Breast epithelium (tissue), 4 donors: ENCODE results near the gene MAD2L2. TPM values are rescaled to one million over a fixed set of nuclear protein-coding genes. Genes with fewer than 3 reads are reported as not detected.

Experiments
- DNase-seq, 2 donors: peaks; one replicate each; pipeline ENCODE4 v3.0.0-alpha.2; 2019; ENCODE audit warnings: low spot score in 2 of 2
- H3K27ac ChIP-seq, 2 donors: fragments of 200-600 bp; sonication (generic) in 1 of 2; one replicate each; pipeline ENCODE4 v1.5.1; 2016 to 2019; ENCODE audit warnings: mild to moderate bottlenecking in 1 of 2
- H3K27me3 ChIP-seq, 2 donors: fragments of 200-600 bp; sonication (generic) in 1 of 2; one replicate each; pipeline versions ENCODE4 v1.5.1 to v1.6.0; 2017 to 2019; ENCODE audit warnings: control low read depth in 1 of 2, mild to moderate bottlenecking in 1 of 2
- H3K36me3 ChIP-seq: fragments of 200-600 bp; one replicate; pipeline ENCODE4 v1.5.1; 2019
- H3K4me1 ChIP-seq, 2 donors: fragments of 200-600 bp; sonication (generic); one replicate each; pipeline ENCODE4 v1.5.1; 2016 to 2019; ENCODE audit warnings: control low read depth in 1 of 2
- H3K4me3 ChIP-seq, 3 donors: fragments of 200-600 bp; sonication (generic); 1 replicate in 2 of 3; 2 replicates in 1 of 3; pipeline ENCODE4 v1.5.1; 2016 to 2019; ENCODE audit warnings: mild to moderate bottlenecking in 3 of 3, moderate library complexity in 2 of 3
- H3K9me3 ChIP-seq, 2 donors: fragments of 200-600 bp; sonication (generic) in 1 of 2; one replicate each; pipeline ENCODE4 v1.5.1; 2016 to 2019; ENCODE audit warnings: control low read depth in 1 of 2
- POLR2A ChIP-seq: fragments of 450-650 bp; IDR thresholded peaks from one replicate; pipeline ENCODE4 v1.6.1; 2016; ENCODE audit warnings: antibody characterized with exemption, mild to moderate bottlenecking, moderate library complexity
- POLR2AphosphoS5 ChIP-seq, 3 donors: sonication (generic); formaldehyde crosslinking; IDR thresholded peaks; one replicate each; pipeline ENCODE4 v1.6.1; 2017; ENCODE audit warnings: antibody characterized with exemption in 3 of 3
- intact Hi-C: fragments of 100-400 bp; cut with DNase I; formaldehyde crosslinking; loops from one replicate; pipeline ENCODE4 v1.15.1; 2023; ENCODE audit warnings: low total_unique reads
- total RNA-seq, 3 donors: library from RNA; depleted of rRNA; stranded (reverse); fragments of >200 nt; gene quantifications; one replicate each; pipeline ENCODE4 v1.1.0, GENCODE V29; 2016
- TF ChIP-seq, protein P1 (sequence below), 3 donors: fragments of 450-650 bp; IDR thresholded peaks; one replicate each; pipeline ENCODE4 v1.5.1; 2016 to 2017; ENCODE audit warnings: antibody characterized with exemption in 3 of 3, mild to moderate bottlenecking in 3 of 3, moderate library complexity in 3 of 3

Gene MAD2L2
- total RNA-seq, 3 donors from 2014 or later, result 31.8 to 58.7 (median 47.7) TPM

- no peak for DNase-seq
- intact Hi-C loops, result no loop called here
- Histone ChIP-seq H3K27me3 (peaks cover 0 to 4% of the 10 kb centered on the region in 2 donors), H3K27ac (no peak overlapping the region), H3K4me1 (no peaks in the 10 kb centered on the region), H3K36me3 (no peaks in the 10 kb centered on the region), H3K9me3 (no peaks in the 10 kb centered on the region), H3K4me3 (no peak overlapping the region)
- TF ChIP-seq, protein P1, sequence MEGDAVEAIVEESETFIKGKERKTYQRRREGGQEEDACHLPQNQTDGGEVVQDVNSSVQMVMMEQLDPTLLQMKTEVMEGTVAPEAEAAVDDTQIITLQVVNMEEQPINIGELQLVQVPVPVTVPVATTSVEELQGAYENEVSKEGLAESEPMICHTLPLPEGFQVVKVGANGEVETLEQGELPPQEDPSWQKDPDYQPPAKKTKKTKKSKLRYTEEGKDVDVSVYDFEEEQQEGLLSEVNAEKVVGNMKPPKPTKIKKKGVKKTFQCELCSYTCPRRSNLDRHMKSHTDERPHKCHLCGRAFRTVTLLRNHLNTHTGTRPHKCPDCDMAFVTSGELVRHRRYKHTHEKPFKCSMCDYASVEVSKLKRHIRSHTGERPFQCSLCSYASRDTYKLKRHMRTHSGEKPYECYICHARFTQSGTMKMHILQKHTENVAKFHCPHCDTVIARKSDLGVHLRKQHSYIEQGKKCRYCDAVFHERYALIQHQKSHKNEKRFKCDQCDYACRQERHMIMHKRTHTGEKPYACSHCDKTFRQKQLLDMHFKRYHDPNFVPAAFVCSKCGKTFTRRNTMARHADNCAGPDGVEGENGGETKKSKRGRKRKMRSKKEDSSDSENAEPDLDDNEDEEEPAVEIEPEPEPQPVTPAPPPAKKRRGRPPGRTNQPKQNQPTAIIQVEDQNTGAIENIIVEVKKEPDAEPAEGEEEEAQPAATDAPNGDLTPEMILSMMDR (IDR thresholded peaks at IDR 0.05), result no peak
- TF ChIP-seq POLR2AphosphoS5 (IDR thresholded peaks at IDR 0.05) (no peak), POLR2A (no peak)
Measured at GRCh38 chr1:11684070-11684469, 3.1 kb upstream of the MAD2L2 start.

- Histone ChIP-seq H3K27ac (no peak overlapping the region), H3K27me3 (no peaks in the 10 kb centered on the region), H3K36me3 (no peaks in the 10 kb centered on the region), H3K4me1 (no peaks in the 10 kb centered on the region), H3K9me3 (no peaks in the 10 kb centered on the region), H3K4me3 (no peak overlapping the region)
- TF ChIP-seq, protein P1 (IDR thresholded peaks at IDR 0.05), result no peak
- TF ChIP-seq POLR2AphosphoS5 (IDR thresholded peaks at IDR 0.05) (no peak), POLR2A (no peak)
- no peak for DNase-seq
- intact Hi-C loops, result no loop called here
Measured at GRCh38 chr1:11682799-11683198, 1.9 kb upstream of the MAD2L2 start.

GRCh38 chr1:11682287-11682771 lies 1.4 kb upstream of the MAD2L2 start:
- Histone ChIP-seq H3K4me1 (no peaks in the 10 kb centered on the region), H3K27me3 (no peaks in the 10 kb centered on the region), H3K4me3 (no peak overlapping the region), H3K36me3 (no peaks in the 10 kb centered on the region), H3K9me3 (no peaks in the 10 kb centered on the region), H3K27ac (no peak overlapping the region)
- no peak for DNase-seq
- TF ChIP-seq, protein P1 (IDR thresholded peaks at IDR 0.05), result no peak
- TF ChIP-seq POLR2A, result no peak
- no peak for TF ChIP-seq POLR2AphosphoS5 (IDR thresholded peaks at IDR 0.05)
- intact Hi-C loops, result no loop called here

DNA sequence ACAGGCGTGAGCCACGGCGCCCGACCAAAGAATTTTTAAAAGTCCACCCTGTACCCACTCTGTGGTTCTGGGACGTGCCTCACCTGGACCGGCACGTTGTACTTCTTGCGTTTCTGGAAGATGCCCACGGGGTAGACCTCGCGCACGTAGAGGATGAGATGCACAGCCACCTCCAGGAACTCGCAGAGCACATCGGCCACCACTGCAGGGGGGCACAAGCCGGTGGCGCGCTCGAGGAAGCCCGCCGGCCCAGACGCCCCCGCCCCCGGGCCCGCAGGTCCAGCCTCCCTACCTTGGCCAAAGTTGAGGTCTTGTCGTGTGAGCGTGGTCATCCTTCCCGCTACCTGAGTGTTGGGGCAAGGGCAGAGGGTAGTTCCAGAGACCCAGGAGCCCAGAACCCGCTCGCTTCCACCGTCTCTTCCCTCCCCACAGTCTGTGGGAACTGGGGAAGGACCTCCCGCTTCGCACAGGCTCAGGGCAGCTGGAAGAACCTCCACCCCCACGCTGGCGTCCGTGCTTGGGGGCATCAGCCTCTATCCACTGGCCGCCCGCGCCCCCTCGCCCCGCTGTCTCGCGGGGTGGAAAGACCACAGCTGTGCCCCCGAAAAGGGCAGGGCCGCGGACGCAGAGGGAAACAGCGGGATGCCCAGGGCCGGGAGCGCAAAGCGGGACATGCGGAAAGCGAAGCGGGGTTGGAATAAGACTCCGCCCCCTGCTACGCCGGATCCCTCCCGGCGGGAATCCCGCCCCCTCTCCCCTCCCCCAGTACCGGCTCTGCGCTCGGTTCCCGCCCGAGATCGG lies 478 bp downstream of the MAD2L2 start:
- intact Hi-C loops, result no loop called here
- no peak for DNase-seq

DNA sequence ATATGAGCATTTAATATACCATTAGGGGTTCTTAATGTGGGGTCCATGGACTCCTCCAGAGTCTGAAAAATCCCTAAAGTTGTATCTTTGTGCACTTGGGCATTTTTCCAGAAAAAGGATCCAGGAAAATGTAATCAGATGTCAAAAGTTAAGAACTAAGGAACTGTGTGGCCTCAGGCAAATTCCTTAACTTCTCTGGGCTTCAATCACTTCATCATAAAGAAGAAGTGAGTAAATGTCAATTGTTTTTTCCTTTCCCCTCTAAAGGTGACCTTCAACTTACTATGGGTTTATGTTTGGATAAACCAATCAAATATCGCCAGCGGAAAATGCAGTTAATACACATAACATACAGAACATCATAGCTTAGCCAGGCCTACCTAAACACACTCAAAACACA lies 2.5 kb downstream of the MAD2L2 start:
- Histone ChIP-seq H3K27ac (no peak overlapping the region), H3K9me3 (no peaks in the 10 kb centered on the region), H3K4me3 (no peak overlapping the region), H3K27me3 (no peaks in the 10 kb centered on the region), H3K36me3 (peaks cover 8% of the 10 kb centered on the region), H3K4me1 (no peaks in the 10 kb centered on the region)
- intact Hi-C loops, result loop anchor here (10.0 kb wide), 1 partner anchor 46 kb away; no protein-coding TSS in a partner anchor
- DNase-seq, result no peak
- TF ChIP-seq POLR2A (no peak), POLR2AphosphoS5 (IDR thresholded peaks at IDR 0.05) (no peak)
- TF ChIP-seq, protein P1 (IDR thresholded peaks at IDR 0.05), result no peak

More for the DNA sequence above, 478 bp downstream of the MAD2L2 start:
- Histone ChIP-seq H3K36me3 (no peaks in the 10 kb centered on the region), H3K27ac (peak overlapping the region; percentile 88 to 95), H3K4me3 (peak overlapping the region; percentile 82 to 93 (median 92)), H3K27me3 (no peaks in the 10 kb centered on the region), H3K4me1 (no peaks in the 10 kb centered on the region), H3K9me3 (no peaks in the 10 kb centered on the region)
- TF ChIP-seq, protein P1 (IDR thresholded peaks at IDR 0.05), result no peak
- TF ChIP-seq POLR2A (no peak), POLR2AphosphoS5 (IDR thresholded peaks at IDR 0.05) (no peak)
